SU-DHL-6 (cell line): ENCODE results near the gene OR52B6.
A peak's percentile ranks its signal among the peaks of the same experiment; 100 is the strongest.
"Not testable (repeated sequence)": the region's sequence is repeated elsewhere in the genome, so short reads cannot be mapped to it uniquely, and the experiment has no call there.

Experiments
- H2AFZ ChIP-seq: fragments of 200-600 bp; sonication (generic); 2 replicates; pipeline ENCODE4 v1.6.1; 2014; ENCODE audit warnings: low read depth, mild to moderate bottlenecking, moderate library complexity, mixed read lengths, antibody characterized with exemption, low read length; ENCODE audit not compliant: severe bottlenecking
- H3F3A ChIP-seq: fragments of 200-600 bp; shearing (Covaris generic); 2 replicates; pipeline ENCODE4 v1.6.0; 2016; ENCODE audit warnings: antibody characterized with exemption, mild to moderate bottlenecking; ENCODE audit not compliant: insufficient read depth
- H3K27ac ChIP-seq: fragments of 200-600 bp; sonication (generic); 2 replicates; pipeline ENCODE4 v1.5.1; 2016; ENCODE audit warnings: low read depth, mild to moderate bottlenecking, low read length, moderate library complexity, mixed read lengths
- H3K27me3 ChIP-seq: fragments of 200-600 bp; sonication (generic), shearing (Covaris generic); 2 replicates; pipeline ENCODE4 v1.6.0; 2014; ENCODE audit warnings: mild to moderate bottlenecking, low read length
- H3K36me3 ChIP-seq: fragments of 200-600 bp; sonication (generic); 2 replicates; pipeline ENCODE4 v1.6.1; 2014; ENCODE audit warnings: mild to moderate bottlenecking, low read length, mixed read lengths
- H3K4me2 ChIP-seq: fragments of 300-600, 200-600 bp; shearing (Covaris generic), sonication (generic); 2 replicates; pipeline ENCODE4 v1.6.0; 2014; ENCODE audit warnings: low read length, low read depth, mild to moderate bottlenecking; ENCODE audit not compliant: poor library complexity, severe bottlenecking
- H3K4me3 ChIP-seq: fragments of 200-600 bp; sonication (generic); 2 replicates; pipeline ENCODE4 v1.5.1; 2014; ENCODE audit warnings: antibody characterized with exemption, low read length, mild to moderate bottlenecking, mixed read lengths; ENCODE audit not compliant: insufficient read depth, poor library complexity, severe bottlenecking
- H3K79me2 ChIP-seq: fragments of 200-600 bp; sonication (generic); 2 replicates; pipeline ENCODE4 v1.6.1; 2014; ENCODE audit warnings: mild to moderate bottlenecking, low read length, moderate library complexity; ENCODE audit not compliant: insufficient read depth
- H3K9ac ChIP-seq: fragments of 200-600 bp; sonication (generic); 2 replicates; pipeline ENCODE4 v1.7.0; 2014; ENCODE audit warnings: mild to moderate bottlenecking, low read length
- H3K9me2 ChIP-seq: fragments of 200-600 bp; sonication (generic); replicated peaks from 2 replicates; pipeline ENCODE4 v1.6.1; 2014; ENCODE audit warnings: low read length; ENCODE audit not compliant: insufficient read depth
- H3K9me3 ChIP-seq: fragments of 200-600 bp; sonication (generic); 2 replicates; pipeline ENCODE4 v1.6.1; 2014; ENCODE audit warnings: low read length, mixed read lengths; ENCODE audit not compliant: insufficient read depth
- H4K20me1 ChIP-seq: fragments of 200-600 bp; sonication (generic); 2 replicates; pipeline ENCODE4 v1.6.1; 2014; ENCODE audit warnings: low read depth, mild to moderate bottlenecking, antibody characterized with exemption, low read length, moderate library complexity, mixed read lengths
- EZH2phosphoT487 ChIP-seq: fragments of 200-600 bp; sonication (generic), shearing (Covaris generic); conservative IDR thresholded peaks from 2 replicates; pipeline ENCODE4 v1.6.1; 2018; ENCODE audit warnings: mild to moderate bottlenecking, antibody characterized with exemption, low read length, moderate library complexity, mixed read lengths
- TF ChIP-seq, protein P1 (sequence below): fragments of 200-600 bp; sonication (generic); IDR thresholded peaks from one replicate; pipeline ENCODE4 v1.5.1; 2017; ENCODE audit warnings: antibody characterized with exemption, mild to moderate bottlenecking, low read length, moderate library complexity; ENCODE audit not compliant: insufficient read depth, poor library complexity, severe bottlenecking

OR52B6 gene

DNA sequence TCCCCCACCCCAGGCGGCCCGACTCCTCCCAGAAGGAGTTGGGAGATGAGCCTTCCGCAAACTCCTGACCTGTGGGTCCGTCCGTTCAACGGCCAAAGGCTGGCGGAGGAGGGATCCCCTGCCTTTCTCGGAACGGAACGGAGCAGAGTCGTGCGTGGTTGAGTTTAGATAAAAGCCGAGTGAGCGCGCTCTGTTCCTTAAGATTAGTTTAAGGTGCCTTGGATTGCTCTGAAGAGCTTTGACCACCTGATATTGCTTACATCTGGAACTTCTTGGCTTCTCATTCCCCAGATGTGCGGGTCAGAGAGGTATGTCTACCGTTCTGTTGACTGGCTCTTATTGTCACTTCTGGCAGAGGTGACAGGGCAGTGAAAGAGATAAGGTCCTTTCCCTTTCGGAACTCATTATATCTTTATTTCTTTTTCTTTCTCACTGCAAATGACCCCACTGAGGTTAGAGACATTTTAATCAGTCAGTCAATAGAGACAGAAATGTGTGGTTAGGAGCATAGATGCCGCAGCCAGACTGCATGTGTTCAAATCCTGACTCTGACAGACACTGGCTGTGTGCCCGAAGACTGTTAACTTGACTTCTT is 16.0 kb downstream of the OR52B6 start, which contains the start of gene TRIM6:
Gene TRIM6 (plus strand): TSS at position 31 of the 595 bp plus-strand sequence. CDS start 261 bp downstream, at position 292.
- no peak within 1 kb of the TSS for H3K4me3 ChIP-seq
- TF ChIP-seq EZH2phosphoT487: no peak
- TF ChIP-seq, protein P1, sequence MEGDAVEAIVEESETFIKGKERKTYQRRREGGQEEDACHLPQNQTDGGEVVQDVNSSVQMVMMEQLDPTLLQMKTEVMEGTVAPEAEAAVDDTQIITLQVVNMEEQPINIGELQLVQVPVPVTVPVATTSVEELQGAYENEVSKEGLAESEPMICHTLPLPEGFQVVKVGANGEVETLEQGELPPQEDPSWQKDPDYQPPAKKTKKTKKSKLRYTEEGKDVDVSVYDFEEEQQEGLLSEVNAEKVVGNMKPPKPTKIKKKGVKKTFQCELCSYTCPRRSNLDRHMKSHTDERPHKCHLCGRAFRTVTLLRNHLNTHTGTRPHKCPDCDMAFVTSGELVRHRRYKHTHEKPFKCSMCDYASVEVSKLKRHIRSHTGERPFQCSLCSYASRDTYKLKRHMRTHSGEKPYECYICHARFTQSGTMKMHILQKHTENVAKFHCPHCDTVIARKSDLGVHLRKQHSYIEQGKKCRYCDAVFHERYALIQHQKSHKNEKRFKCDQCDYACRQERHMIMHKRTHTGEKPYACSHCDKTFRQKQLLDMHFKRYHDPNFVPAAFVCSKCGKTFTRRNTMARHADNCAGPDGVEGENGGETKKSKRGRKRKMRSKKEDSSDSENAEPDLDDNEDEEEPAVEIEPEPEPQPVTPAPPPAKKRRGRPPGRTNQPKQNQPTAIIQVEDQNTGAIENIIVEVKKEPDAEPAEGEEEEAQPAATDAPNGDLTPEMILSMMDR: no peak
- no peaks in the 10 kb centered on the region for H3K9me3 ChIP-seq
- H3K9ac ChIP-seq: no peak within 1 kb of the TSS
- H3K79me2 ChIP-seq: no peaks in the 10 kb centered on the region
- H2AFZ ChIP-seq: no peak within 1 kb of the TSS
- no peaks in the 10 kb centered on the region for H3F3A ChIP-seq
- no peak within 1 kb of the TSS for H3K4me2 ChIP-seq
- H3K9me2 ChIP-seq: no peaks in the 10 kb centered on the region
- H3K27me3 ChIP-seq: no peaks in the 10 kb centered on the region
- H3K36me3 ChIP-seq: no peaks in the 10 kb centered on the region
- no peaks in the 10 kb centered on the region for H4K20me1 ChIP-seq
- no peak within 1 kb of the TSS for H3K27ac ChIP-seq

DNA sequence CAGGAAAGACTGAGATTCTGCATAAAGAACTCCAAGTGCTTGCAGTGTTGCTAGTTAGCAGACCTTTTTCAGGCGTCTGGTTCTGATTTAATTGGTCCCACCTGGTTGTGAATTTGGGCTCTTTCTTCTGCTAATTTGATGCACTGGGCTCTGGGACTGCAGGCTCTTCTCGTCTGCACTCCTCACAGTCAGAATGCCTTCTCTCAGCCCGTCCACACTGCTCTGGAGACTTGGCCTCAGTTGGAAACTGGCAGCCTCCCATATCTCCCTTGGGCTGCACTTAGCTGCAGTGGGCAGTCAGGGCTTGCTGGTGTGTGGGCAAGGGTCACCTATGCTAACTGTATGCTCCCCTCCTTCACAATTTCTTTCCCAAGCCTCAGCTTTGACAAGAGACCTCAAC is 17.3 kb downstream of the OR52B6 start:
- Histone ChIP-seq H3K4me3 (no peak overlapping the region), H3K36me3 (no peaks in the 10 kb centered on the region), H3K9me3 (no peaks in the 10 kb centered on the region), H4K20me1 (no peaks in the 10 kb centered on the region), H3K79me2 (no peaks in the 10 kb centered on the region), H3K27me3 (no peaks in the 10 kb centered on the region), H3F3A (no peaks in the 10 kb centered on the region), H3K9ac (no peak overlapping the region), H3K9me2 (no peaks in the 10 kb centered on the region), H3K27ac (no peak overlapping the region), H3K4me2 (no peak overlapping the region), H2AFZ (no peak overlapping the region)
- TF ChIP-seq, protein P1: no peak
- no peak for TF ChIP-seq EZH2phosphoT487

DNA sequence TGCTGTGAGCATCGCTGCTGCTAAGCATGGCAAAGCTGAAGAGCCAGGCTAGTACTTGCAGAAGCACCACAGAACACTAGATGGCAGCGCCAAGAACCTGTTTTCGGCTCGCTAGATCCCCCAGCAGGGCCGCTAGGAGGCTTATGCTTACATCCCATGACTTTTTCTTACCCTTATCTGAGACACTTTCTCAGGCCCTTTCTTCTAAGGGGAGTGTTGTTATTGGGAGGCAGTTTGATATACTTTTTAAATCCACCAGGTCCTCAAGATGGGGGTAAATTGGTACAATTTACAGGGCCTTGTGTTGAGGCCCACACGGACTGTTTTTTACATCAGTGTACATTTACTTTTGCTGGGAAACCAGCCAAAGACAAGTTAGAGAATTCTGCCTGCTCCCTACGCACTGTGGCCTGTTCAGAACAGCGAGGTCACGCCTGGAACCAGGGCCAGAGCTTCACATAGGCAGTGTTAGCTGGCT is 19.7 kb downstream of the OR52B6 start:
- Histone ChIP-seq H2AFZ (no peak overlapping the region), H3K9me3 (no peaks in the 10 kb centered on the region), H3K9me2 (no peaks in the 10 kb centered on the region), H3K27ac (no peak overlapping the region), H3K4me3 (no peak overlapping the region), H3K27me3 (no peaks in the 10 kb centered on the region), H3F3A (no peaks in the 10 kb centered on the region), H3K79me2 (no peaks in the 10 kb centered on the region), H3K9ac (no peak overlapping the region), H4K20me1 (no peaks in the 10 kb centered on the region), H3K36me3 (no peaks in the 10 kb centered on the region), H3K4me2 (no peak overlapping the region)
- TF ChIP-seq, protein P1: peak; percentile 90
- TF ChIP-seq EZH2phosphoT487: no peak

DNA sequence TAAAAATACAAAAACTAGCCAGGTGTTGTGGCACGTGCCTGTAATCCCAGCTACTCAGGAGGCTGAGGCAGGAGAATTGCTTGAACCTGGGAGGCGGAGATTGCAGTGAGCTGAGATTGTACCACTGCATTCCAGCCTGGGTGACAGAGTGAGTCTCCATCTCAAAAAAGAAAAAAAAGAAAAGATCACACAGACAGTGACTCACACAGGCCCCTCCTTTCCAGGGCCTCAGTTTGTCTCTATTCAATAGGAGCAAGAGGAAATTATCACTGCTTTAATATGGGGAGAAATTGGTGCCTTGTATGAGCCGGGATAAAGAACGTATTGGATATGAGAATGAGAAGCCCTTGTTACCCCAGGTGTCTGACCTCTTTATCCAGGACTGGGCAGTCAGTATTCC is 22.1 kb downstream of the OR52B6 start:
- not testable (repeated sequence) for H3K27ac ChIP-seq, H3K4me3 ChIP-seq, H2AFZ ChIP-seq, H3K27me3 ChIP-seq, H3F3A ChIP-seq, H3K4me2 ChIP-seq, H3K36me3 ChIP-seq, H3K9me2 ChIP-seq, H3K79me2 ChIP-seq, H3K9me3 ChIP-seq, H3K9ac ChIP-seq, H4K20me1 ChIP-seq
